Endometrium (tissue), 2 donors: ENCODE results near the gene ZNF784.

Source experiments
- FAIRE-seq: peaks from 2 replicates; lab custom pipeline; 2012; peaks lifted over from hg19 to GRCh38; lab: Jason Lieb, UNC
- donor health status: control.
- donor health status: control.

Gene ZNF784, protein sequence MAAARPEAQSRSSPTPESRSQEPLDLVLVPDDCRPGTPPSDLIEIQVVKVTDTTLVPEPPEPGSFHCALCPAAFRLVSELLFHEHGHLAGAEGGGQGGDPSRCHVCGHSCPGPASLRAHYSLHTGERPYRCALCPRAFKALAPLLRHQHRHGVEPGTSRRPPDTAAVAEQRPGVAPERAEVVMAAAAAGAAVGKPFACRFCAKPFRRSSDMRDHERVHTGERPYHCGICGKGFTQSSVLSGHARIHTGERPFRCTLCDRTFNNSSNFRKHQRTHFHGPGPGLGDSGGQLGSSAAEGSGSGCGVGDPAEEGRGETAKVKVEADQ

GRCh38 chr19:55624109-55625003, at the start of gene ZNF784:
TSS of gene ZNF784 (minus strand) at chr19:55624566. CDS start at chr19:55624561, 5 bp downstream.
- no peak for FAIRE-seq

DNA sequence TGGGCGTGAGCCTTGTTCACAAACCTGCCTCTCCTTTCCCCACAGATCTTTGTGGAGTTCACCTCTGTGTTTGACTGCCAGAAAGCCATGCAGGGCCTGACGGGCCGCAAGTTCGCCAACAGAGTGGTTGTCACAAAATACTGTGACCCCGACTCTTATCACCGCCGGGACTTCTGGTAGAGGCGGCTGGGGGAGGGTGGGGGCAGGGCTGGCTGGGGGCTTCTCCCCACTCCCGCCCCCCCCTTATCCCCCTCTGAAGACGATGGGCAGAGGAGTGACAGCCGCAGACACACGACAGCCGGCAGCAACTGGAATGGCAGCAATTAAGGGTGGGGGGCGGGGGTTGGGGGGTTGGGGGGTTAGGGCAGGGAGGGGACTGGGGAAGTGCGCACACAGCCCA, 49.5 kb upstream of the ZNF784 start:
- FAIRE-seq, result no peak

GRCh38 chr19:55673465-55673864, 49.1 kb upstream of the ZNF784 start:
- no peak for FAIRE-seq

DNA sequence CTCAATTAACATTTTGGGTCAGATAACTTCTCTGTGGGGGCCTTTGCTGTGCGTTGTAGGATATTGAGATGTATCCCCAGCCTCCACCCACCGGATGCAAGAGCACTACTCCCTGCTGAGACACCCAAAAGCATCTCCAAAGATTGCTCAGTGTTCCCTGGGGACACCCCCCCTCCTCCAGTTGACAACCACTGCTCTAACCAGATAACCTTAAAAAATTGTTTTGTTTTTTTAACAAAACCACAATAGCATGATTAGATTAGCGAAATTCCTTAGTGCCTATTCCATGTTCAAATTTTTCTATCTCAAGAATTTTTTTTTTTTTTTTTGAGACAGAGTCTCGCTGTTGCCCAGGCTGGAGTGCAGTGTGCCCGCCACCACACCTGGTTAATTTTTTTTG, 48.1 kb upstream of the ZNF784 start:
- FAIRE-seq, result no peak

GRCh38 chr19:55671054-55671378, 46.6 kb upstream of the ZNF784 start:
- FAIRE-seq, result no peak

- no peak for FAIRE-seq
Observed at GRCh38 chr19:55670280-55671053, 46.1 kb upstream of the ZNF784 start.

DNA sequence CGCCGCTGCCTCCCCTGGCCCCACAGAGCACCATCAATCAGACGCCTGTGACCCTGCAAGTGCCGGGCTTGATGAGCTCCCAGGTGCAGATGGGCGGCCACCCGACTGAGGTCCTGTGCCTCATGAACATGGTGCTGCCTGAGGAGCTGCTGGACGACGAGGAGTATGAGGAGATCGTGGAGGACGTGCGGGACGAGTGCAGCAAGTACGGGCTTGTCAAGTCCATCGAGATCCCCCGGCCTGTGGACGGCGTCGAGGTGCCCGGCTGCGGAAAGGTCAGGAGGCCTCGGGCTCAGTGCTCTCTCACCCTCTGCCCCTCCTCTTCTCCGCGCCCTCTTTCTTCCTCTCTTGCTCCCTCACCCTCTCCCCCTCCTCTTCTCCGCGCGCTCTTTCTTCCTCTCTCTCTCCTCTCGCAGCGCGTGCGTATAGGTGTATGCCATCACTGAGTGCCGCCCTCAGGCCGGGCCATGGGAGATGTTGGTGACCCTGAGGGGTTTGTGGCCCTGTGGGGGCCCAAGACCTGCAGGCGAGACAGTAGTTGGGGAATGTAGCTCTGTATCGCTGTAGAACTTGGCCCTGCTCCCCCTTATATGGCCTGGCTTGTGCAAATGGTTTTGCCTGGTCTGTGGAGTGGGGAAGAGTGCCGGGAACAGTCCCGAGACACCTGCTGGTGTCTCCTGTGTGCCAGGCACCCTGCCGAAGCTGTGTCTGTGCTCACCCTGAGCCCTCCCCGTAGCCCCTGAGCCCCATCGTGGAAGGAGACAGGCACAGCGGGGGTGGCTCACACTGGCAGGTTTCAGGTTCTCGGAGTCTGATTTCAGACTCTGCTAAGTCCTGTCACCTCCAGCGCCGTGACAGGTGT, 45.3 kb upstream of the ZNF784 start:
- FAIRE-seq, result no peak

DNA sequence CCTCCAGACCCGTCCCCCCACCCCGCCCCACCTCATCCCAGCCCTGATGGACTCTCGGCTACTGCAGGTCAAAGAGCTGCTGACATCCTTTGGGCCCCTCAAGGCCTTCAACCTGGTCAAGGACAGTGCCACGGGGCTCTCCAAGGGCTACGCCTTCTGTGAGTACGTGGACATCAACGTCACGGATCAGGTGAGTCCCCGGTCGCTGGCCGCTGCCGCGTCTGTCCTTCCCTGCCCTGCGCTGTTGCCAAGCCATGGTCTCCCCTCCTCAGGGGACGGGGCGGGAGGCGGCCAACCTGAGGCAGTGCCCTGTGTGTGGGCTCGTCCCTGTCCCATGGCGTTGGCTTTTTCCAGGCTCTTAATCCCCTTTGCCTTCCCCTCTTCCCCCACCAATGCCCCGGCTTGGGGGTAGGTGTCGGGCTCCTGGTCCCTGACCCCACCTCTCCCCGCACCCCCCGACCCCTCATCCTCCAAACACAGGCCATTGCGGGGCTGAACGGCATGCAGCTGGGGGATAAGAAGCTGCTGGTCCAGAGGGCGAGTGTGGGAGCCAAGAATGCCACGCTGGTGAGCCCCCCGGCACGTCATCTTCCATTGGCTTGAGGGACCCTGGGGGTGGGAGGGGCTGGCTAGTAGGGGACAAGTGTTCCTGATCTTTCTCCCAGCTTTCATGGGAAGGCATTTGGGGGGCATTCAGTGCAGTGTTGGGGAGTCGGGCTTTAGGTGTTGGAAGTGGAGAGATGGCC, 44.4 kb upstream of the ZNF784 start:
- FAIRE-seq, result no peak

DNA sequence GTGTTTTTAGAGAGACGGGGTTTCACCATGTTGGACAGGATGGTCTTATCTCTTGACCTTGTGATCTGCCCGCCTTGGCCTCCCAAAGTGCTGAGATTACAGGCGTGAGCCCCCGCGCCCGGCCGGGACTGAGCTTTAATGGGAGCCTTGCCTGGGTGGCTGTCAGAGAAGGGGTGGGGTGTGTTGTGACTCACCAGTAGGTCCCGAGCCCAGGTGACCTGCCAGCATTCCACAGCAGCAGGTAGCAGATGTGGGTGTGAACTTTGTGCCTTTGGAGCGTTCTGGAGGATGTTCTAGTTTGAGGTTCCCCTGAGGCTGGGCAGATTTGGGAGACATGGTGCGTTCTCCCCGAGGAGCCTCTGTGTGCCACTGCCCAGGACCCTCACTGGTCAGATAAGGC, 43.6 kb upstream of the ZNF784 start:
- FAIRE-seq, result no peak

DNA sequence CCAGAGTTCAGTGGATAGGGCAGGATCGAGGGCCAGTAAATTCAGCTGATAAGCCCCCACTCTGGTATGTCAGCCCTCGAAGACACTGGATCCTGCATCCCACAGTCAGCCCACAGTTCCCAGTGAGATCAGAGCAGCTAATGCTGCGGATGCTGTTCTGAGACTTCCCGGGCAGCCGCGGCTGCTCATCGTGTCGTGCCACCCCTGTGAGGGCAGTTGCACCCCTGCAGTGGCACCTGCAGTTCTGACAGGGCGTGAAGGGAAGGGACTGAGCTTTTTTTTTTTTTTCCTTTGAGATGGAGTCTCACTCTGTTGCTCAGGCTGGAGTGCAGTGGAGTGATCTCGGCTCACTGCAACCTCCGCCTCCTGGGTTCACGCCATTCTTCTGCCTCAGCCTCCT, 43.1 kb upstream of the ZNF784 start:
- no peak for FAIRE-seq

DNA sequence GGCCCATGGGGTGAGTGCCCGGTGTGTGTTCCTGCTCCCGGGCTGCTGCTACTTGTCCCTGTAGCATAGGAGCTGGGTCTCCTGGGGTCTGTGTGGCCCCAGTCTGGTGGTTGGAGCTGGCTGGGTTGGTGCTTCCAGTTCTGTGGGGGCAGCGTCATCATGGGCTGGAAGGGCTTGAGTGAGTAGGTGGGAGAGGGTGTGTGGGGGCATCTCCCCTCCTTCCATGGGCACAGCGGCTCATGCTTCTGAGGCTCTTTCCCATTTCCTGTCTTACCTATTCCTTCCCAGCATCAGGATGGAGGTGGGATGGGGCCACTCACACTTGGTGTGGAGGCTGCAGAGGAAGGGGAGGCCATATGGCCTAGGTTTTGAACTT, 42.6 kb upstream of the ZNF784 start:
- FAIRE-seq, result no peak

GRCh38 chr19:55666343-55667005, 42.1 kb upstream of the ZNF784 start:
- FAIRE-seq, result no peak

DNA sequence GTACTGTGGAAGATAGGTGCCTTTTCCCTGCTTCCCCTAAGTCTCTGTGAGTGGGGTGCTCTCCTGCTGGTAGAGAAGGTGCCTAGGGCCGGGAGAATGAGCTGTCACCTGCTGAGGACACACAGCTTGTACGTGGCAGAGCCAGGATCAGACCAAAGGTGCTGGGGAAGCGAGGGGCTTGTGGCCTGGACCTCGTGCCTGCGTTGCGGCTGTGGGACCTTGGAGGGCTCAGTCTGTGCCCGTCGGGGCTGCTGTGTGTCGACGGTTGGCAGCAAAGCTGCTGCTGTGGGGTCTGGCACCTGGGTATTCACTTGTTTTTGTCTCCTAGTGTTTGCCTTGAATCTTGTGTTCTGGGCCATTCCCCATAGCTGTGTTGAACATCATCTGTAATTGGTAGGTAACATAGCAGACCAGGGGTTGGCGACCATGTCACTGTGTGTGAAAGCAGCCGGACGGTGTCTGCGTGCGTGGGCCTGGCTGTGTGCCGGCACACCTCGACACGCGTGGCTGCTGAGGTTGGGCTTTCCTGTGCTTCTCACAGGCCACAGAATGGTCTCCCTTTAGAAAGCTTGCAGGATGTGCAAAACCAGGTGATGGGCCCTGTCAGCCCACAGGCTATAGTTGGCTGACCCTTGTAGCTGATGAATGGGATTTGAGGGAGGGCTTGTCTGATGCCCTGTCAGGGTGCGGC, 39.6 kb upstream of the ZNF784 start:
- FAIRE-seq, result no peak

GRCh38 chr19:55661826-55662225, 37.5 kb upstream of the ZNF784 start:
- no peak for FAIRE-seq

GRCh38 chr19:55660991-55661390, 36.6 kb upstream of the ZNF784 start:
- no peak for FAIRE-seq

DNA sequence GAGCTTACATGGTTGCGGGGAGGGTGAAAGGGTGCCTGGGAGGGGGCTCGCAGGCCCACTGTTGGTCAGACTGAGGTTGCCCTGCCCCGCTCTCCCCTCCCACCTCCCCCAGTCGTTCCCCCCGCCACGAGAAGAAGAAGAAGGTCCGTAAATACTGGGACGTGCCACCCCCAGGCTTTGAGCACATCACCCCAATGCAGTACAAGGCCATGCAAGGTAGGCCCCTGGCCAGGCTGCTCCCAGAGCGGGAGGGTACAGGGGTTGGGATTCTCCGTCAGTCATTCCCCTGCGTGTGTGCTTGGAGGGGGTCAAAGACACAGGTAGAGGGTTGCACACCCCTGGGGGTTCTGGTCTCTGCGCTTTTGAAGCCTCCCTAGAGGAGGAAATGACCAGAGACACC, 36.0 kb upstream of the ZNF784 start:
- FAIRE-seq, result no peak

DNA sequence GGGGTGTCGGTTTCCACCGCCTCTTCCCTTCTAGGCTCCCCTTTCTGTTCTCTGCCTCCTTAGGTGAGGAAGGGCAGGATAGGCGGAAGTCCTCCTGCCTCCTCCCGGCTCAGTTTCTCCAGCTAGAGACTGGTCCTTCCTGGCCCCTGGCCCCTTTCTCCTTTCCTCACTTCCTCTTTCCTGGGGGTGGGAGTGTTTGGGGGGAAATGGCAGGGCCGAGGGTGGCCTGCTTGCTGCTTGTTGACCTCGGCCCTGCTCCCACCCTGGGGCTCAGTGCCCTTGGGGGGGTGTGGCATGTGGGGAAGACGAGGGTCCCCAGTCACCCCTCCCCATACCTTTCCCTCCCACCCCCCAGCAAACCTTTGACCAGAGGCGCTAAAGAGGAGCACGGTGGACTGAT, 35.5 kb upstream of the ZNF784 start:
- FAIRE-seq, result no peak

DNA sequence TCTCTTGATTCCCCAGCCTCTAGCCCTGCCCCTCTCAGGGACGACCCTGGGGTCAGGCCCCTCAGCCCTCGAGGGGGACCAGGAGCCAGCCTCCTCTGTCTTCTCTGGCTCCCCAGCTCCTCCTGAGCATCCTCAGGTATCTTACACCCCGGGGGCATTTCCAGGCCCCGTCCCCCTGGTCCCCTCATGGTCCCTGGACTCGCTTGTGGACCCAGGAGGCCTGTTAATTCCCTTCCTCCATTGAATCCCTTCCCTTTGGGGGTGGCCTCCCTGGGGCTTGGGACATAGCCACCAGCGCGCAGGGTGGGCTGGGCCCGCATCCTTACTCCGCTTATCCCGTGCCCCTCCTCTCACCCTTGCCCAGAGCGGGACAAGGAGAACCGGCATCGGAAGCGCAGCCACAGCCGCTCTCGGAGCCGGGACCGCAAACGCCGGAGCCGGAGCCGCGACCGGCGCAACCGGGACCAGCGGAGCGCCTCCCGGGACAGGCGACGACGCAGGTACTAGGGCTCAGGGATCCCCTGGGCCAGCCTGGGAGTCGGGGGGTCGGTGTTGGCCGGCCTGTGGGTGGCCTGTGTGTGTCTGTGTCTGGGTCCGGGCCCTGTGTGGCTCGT, 34.6 kb upstream of the ZNF784 start:
- FAIRE-seq, result no peak

DNA sequence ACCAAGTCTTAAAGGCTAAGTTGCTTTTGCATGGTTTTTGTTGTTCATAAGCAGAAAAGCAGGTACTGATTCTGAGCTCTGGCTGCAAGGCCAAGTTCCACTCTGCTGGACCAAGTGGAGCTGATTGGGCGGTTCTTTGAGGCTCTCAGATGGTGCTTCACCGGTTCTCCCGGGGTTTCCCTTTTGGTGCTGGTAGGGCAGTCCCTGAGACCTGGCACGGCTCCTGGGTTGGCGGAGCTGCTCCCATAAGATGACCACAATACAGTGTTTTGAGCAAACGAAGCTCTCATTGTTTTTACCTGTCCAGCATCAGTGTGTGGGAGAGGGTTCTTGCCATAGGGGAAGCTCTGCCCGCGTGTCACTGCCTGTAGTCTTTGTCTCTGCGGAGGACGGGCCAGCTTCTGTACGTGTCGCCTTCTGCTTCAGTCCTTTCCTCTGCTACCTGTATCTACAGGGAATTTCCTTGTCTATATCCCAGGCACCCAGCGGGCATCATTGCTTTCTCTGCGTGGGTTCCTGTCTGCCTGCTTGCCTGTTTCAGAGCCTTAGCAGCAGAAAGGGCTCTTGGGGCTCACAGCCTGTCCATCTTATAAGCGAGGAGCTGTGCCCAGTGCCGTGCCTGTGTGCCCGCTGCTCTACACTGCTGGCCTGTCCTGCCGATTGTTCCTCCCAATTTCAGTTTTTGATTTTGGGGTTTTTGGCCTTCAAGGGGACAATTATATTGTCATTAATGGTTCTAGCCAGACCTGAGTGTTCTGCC, 32.8 kb upstream of the ZNF784 start:
- FAIRE-seq, result no peak
